Activated CD8-positive, alpha-beta T cell treated with anti-CD3 and anti-CD28 coated beads for 36 hours (primary cell): Measurements from ENCODE around the gene IGFN1. TPM values are rescaled to one million over a fixed set of nuclear protein-coding genes. Genes with fewer than 3 reads are reported as not detected.

Experiments used
- ATAC-seq: fragments of 200-7000 bp; cut with Tn5 transposase; one replicate; pipeline ENCODE4 v1.10.0; 2021; ENCODE audit warnings: mild to moderate bottlenecking, moderate library complexity
- CTCF ChIA-PET: fragments of 350-600 bp; sonication (Branson Sonifier 250); formaldehyde crosslinking; loops from one replicate; lab custom pipeline; 2021; ENCODE audit warnings: antibody characterized with exemption; lab: Charles Lee
- POLR2A ChIA-PET: fragments of 350-600 bp; sonication (Branson Sonifier 250); formaldehyde crosslinking; loops from one replicate; lab custom pipeline; 2021; ENCODE audit warnings: antibody characterized with exemption; lab: Charles Lee
- DNase-seq: peaks from one replicate; pipeline ENCODE4 v3.0.0-alpha.2; 2020
- H3K27ac Mint-ChIP-seq: one replicate; pipeline ENCODE4 v1.8.0; 2021; ENCODE audit warnings: mild to moderate bottlenecking, mixed read lengths
- H3K27me3 Mint-ChIP-seq: one replicate; pipeline ENCODE4 v1.8.0; 2021; ENCODE audit warnings: mixed read lengths
- H3K36me3 Mint-ChIP-seq: one replicate; pipeline ENCODE4 v1.8.0; 2021; ENCODE audit warnings: low read depth, mixed read lengths
- H3K4me1 Mint-ChIP-seq: one replicate; pipeline ENCODE4 v1.8.0; 2021; ENCODE audit warnings: low read depth, mixed read lengths
- H3K4me3 Mint-ChIP-seq: one replicate; pipeline ENCODE4 v1.8.0; 2021; ENCODE audit warnings: mild to moderate bottlenecking, moderate library complexity, mixed read lengths
- H3K9me3 Mint-ChIP-seq: one replicate; pipeline ENCODE4 v1.8.0; 2021; ENCODE audit warnings: mixed read lengths
- CTCF ChIP-seq: fragments of 200-600 bp; IDR thresholded peaks from one replicate; pipeline ENCODE4 v1.8.0; 2022; ENCODE audit warnings: antibody characterized with exemption, mild to moderate bottlenecking
- intact Hi-C: fragments of 100-400 bp; cut with micrococcal nuclease; formaldehyde crosslinking; loops from one replicate; pipeline ENCODE4 v1.10.0; 2022
- total RNA-seq, 2 experiments: library from RNA; stranded (reverse); gene quantifications; one replicate each; pipeline ENCODE4 v1.2.3, GENCODE V29; 2021

The IGFN1 gene
- total RNA-seq, 2 experiments from 2014 or later = not detected

- ATAC-seq = peak; percentile 74
- Mint-ChIP-seq H3K4me3 (peak overlapping the region; percentile 75), H3K36me3 (no peaks in the 10 kb centered on the region), H3K9me3 (no peaks in the 10 kb centered on the region), H3K4me1 (peaks cover 24% of the 10 kb centered on the region), H3K27me3 (peaks cover 7% of the 10 kb centered on the region), H3K27ac (peak overlapping the region; percentile 89)
- ChIA-PET POLR2A (interaction anchor here (0.6 to 4.1 kb wide), 5 partner anchors 13 to 28 kb away, joined by 3 to 24 read pairs (median 3); partner anchors contain the start of genes IGFN1 and TMEM9), CTCF (interaction anchor here (0.7 to 5.3 kb wide), 8 partner anchors 8 to 71 kb away, joined by 3 to 27 read pairs (median 4); partner anchors contain the start of gene TMEM9)
- peak; percentile 85 for DNase-seq
- intact Hi-C loops = no loop called here
- peak; percentile 51 for TF ChIP-seq CTCF
Measured at GRCh38 chr1:201171063-201172036, 19.3 kb upstream of the IGFN1 start.

- H3K4me3 Mint-ChIP-seq = peak overlapping the region; percentile 75
- H3K4me1 Mint-ChIP-seq = peaks cover 24% of the 10 kb centered on the region
- no peak for TF ChIP-seq CTCF
- no peak overlapping the region for H3K27ac Mint-ChIP-seq
- DNase-seq = no peak
- ChIA-PET CTCF (interaction anchor here (1.0 to 5.3 kb wide), 4 partner anchors 18 to 53 kb away, joined by 3 to 27 read pairs (median 4); partner anchors contain the start of gene TMEM9), POLR2A (interaction anchor here (0.9 to 4.1 kb wide), 2 partner anchors 15 to 17 kb away, joined by 3 to 24 read pairs; partner anchors contain the start of gene TMEM9)
- intact Hi-C loops = no loop called here
- H3K9me3 Mint-ChIP-seq = no peaks in the 10 kb centered on the region
- no peak for ATAC-seq
- H3K27me3 Mint-ChIP-seq = peaks cover 10% of the 10 kb centered on the region
- no peaks in the 10 kb centered on the region for H3K36me3 Mint-ChIP-seq
Measured at GRCh38 chr1:201172326-201172725, 18.3 kb upstream of the IGFN1 start.

GRCh38 chr1:201172999-201173610 is 17.5 kb upstream of the IGFN1 start:
- Mint-ChIP-seq H3K36me3 (no peaks in the 10 kb centered on the region), H3K4me1 (peaks cover 24% of the 10 kb centered on the region), H3K27me3 (peaks cover 12% of the 10 kb centered on the region), H3K27ac (no peak overlapping the region), H3K4me3 (no peak overlapping the region), H3K9me3 (no peaks in the 10 kb centered on the region)
- peak; percentile 37 for DNase-seq
- TF ChIP-seq CTCF = no peak
- ChIA-PET CTCF (interaction anchor here (0.8 to 1.9 kb wide), 3 partner anchors 19 to 168 kb away, joined by 3 to 4 read pairs (median 3); partner anchors contain the start of gene TMEM9), POLR2A (interaction anchor here (0.6 kb wide), 1 partner anchor 1576 kb away, joined by 8 read pairs; no protein-coding TSS in a partner anchor)
- no peak for ATAC-seq
- intact Hi-C loops = no loop called here

- DNase-seq (no peak), ATAC-seq (no peak)
- ChIA-PET POLR2A (interaction anchor here (0.6 kb wide), 1 partner anchor 1575 kb away, joined by 8 read pairs; no protein-coding TSS in a partner anchor), CTCF (interaction anchor here (0.8 to 1.9 kb wide), 2 partner anchors 50 to 168 kb away, joined by 3 to 4 read pairs; no protein-coding TSS in a partner anchor)
- no peak for TF ChIP-seq CTCF
- peaks cover 13% of the 10 kb centered on the region for H3K27me3 Mint-ChIP-seq
- H3K4me1 Mint-ChIP-seq = peaks cover 24% of the 10 kb centered on the region
- no peaks in the 10 kb centered on the region for H3K36me3 Mint-ChIP-seq
- intact Hi-C loops = no loop called here
- no peak overlapping the region for H3K27ac Mint-ChIP-seq
- H3K9me3 Mint-ChIP-seq = no peaks in the 10 kb centered on the region
- H3K4me3 Mint-ChIP-seq = no peak overlapping the region
Measured at GRCh38 chr1:201173736-201174135, 16.9 kb upstream of the IGFN1 start.
